ENCODE measurements around the gene BARD1.

The BARD1 gene

DNA sequence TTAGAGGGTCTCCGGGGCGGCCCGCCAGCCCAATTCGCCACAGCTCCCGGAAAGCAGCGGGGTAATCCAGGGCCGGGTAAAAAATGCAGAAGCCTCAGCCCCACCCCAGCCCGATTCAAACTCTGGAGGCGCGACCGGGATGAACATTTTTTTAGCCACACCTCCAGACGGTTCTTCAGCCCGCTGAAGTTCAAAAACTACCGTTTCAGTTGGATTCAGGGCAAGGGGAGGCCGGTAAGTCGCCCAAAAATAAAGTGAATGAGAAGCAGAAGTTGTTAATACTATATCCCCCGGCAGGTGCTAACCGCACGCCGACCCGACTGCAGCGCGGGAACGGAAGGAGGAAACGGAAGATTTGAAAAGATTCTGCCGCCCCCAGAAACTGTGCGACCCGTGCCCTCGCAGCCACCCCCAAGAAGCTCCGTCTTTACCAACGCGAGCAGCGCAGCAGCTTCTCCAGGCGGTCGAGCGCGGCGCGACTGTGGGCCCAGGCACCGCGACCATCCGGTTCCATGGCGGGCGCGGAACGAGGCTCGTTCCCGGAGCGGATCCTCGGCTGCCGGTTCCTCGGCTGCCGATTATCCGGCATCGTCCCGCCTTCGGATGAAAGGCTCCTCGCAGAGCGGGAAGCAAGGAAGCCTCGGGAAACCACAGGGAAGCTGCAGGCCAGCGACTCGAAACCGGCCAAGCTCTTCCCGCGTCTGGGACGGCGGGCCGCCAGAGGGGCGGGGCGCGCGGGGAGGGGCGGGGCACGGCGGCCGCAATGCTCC is at the start of gene BARD1:
Gene BARD1 (minus strand): TSS at position 703 of the 770 bp plus-strand sequence. CDS start 114 bp downstream, at position 589.
- H3K4me3 ChIP-seq = peak within 1 kb of the TSS; percentile 90
- H3K9me3 ChIP-seq = 0 out of 2 replicates have a peak, but pooled peaks cover 7% of the 10 kb centered on the region
- TF ChIP-seq Cebpa-rat (IDR thresholded peaks at IDR 0.05) = no peak
- H3K27ac ChIP-seq = peak within 1 kb of the TSS; percentile 93
- no peaks in the 10 kb centered on the region for H3K27me3 ChIP-seq
- H3K4me2 ChIP-seq = peak within 1 kb of the TSS; percentile 90
- H3K36me3 ChIP-seq = peaks cover 19% of the 10 kb centered on the region
- H3K4me1 ChIP-seq = peaks cover 34% of the 10 kb centered on the region
- peaks cover 46% of the 10 kb centered on the region for H4K20me1 ChIP-seq
- peak within 1 kb of the TSS; percentile 90 for H3K9ac ChIP-seq

DNA sequence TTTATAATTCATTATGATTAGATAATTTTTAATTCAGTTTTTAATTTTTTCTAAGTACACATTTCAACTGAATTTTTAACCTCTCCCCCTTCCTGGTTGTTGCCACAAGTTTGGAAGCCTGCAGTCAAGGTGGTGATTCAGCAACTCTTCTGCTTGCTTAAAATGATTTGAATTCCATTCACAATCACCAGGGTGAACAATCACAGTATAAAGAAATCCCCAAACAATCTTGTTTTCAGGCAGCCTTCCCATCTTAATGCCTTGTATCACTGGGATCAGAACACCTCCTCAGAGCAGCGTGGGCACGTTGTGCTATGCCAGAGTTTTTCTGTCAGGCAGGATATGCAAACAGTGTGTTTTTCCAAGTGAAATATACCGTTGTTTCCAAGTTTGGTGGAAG is 46.7 kb upstream of the BARD1 start:
- Histone ChIP-seq H4K20me1 (no peaks in the 10 kb centered on the region), H3K4me2 (no peak overlapping the region), H3K36me3 (no peaks in the 10 kb centered on the region), H3K4me3 (no peak overlapping the region), H3K9ac (no peak overlapping the region), H3K9me3 (no peaks in the 10 kb centered on the region), H3K27ac (no peak overlapping the region), H3K27me3 (no peaks in the 10 kb centered on the region), H3K4me1 (no peaks in the 10 kb centered on the region)
- no peak for TF ChIP-seq Cebpa-rat (IDR thresholded peaks at IDR 0.05)

DNA sequence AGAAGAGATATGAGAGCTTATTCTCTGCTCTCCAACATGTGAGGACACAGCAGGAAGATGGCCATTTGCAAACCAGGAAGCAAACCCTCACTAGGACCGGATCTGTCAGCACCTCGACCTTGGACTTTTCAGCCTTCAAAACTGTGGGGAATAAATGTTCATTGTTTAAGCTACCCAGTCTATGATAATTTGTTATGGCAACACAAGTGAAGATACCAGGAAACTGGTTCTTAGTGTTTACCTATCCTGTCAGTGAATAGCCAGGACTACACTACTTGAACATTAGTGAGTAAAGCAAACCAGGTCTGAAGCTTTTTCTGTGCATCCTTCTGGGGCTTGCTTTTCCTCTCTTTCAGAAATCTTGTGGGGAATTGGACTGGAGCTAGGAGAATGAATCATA is 44.4 kb upstream of the BARD1 start:
- TF ChIP-seq Cebpa-rat (IDR thresholded peaks at IDR 0.05) = no peak
- Histone ChIP-seq H4K20me1 (no peaks in the 10 kb centered on the region), H3K9ac (no peak overlapping the region)

DNA sequence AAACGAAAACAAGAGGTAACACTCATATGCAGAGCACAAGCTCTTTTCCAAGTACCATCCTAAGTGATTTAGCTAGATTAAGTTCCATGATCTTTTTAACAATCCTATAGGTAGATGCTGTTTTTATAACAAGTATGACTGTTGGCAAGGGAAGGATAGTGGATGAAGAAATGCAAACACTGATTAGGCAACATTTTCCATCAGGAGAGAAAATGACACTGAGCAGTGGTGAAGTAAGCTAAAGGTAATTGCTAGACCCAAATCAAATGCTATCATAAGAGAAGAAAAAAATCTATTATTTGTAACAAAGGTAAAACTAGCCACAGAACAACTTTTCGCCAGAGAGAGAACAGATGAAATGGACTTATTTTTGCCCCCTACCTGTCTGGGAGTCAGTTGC is 34.3 kb upstream of the BARD1 start:
- Histone ChIP-seq H3K4me1 (no peaks in the 10 kb centered on the region), H3K4me2 (no peak overlapping the region), H3K4me3 (no peak overlapping the region), H3K9me3 (peaks cover 8% of the 10 kb centered on the region), H3K36me3 (no peaks in the 10 kb centered on the region), H4K20me1 (no peaks in the 10 kb centered on the region), H3K27me3 (no peaks in the 10 kb centered on the region), H3K27ac (no peak overlapping the region), H3K9ac (no peak overlapping the region)
- TF ChIP-seq Cebpa-rat (IDR thresholded peaks at IDR 0.05) = no peak

More for the DNA sequence above, 44.4 kb upstream of the BARD1 start:
- Histone ChIP-seq H3K36me3 (no peaks in the 10 kb centered on the region), H3K27me3 (no peaks in the 10 kb centered on the region), H3K4me2 (no peak overlapping the region), H3K9me3 (no peaks in the 10 kb centered on the region), H3K4me1 (no peaks in the 10 kb centered on the region), H3K27ac (no peak overlapping the region), H3K4me3 (no peak overlapping the region)

DNA sequence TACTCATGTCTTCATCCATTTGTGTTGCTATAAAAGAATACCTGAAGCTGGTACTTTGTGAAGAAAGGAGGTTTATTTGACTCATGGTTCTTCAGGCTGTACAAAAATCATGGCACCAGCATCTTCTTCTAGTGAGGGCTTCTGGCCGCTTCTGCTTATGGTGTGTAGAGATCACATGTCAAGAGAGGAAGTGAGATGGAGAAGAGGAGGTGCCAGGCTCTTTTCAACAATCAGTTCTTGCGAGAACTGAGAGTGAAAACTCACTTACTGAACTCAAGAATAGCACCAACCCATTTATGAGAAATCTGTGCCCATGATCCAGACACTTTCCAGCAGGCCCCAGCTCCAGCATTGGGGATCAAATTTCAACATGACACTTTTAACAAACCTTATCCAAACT is 30.0 kb upstream of the BARD1 start:
- no peak overlapping the region for H3K4me3 ChIP-seq
- no peak overlapping the region for H3K9ac ChIP-seq
- H3K4me1 ChIP-seq = no peaks in the 10 kb centered on the region
- no peak overlapping the region for H3K4me2 ChIP-seq
- no peak overlapping the region for H3K27ac ChIP-seq
- H3K27me3 ChIP-seq = no peaks in the 10 kb centered on the region
- H3K36me3 ChIP-seq = no peaks in the 10 kb centered on the region
- H4K20me1 ChIP-seq = no peaks in the 10 kb centered on the region
- H3K9me3 ChIP-seq = peaks cover 8% of the 10 kb centered on the region
- TF ChIP-seq Cebpa-rat (IDR thresholded peaks at IDR 0.05) = no peak

DNA sequence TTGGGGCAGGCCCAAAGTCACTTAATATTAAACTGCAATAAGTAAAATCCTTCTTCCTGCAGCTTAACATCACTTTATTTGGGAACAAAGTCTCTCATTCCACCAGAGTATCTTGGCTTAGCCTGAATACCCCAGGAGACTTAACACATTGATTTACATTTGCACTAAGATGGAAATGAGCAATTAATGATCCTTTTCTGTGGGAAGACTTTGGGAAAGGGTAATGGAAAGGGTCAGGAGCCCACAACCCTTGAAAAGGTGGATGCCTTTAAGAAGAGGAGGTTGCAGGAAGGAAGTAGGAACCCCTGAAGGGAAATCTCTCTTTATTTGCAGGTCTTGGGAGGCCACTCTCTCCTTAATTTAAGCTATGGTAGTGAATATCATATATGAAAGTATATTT is 28.0 kb upstream of the BARD1 start:
- no peaks in the 10 kb centered on the region for H3K36me3 ChIP-seq
- no peak for TF ChIP-seq Cebpa-rat (IDR thresholded peaks at IDR 0.05)
- H3K4me1 ChIP-seq = no peaks in the 10 kb centered on the region
- no peak overlapping the region for H3K27ac ChIP-seq
- peaks cover 8% of the 10 kb centered on the region for H3K9me3 ChIP-seq
- H3K27me3 ChIP-seq = no peaks in the 10 kb centered on the region
- no peak overlapping the region for H3K4me2 ChIP-seq
- H3K4me3 ChIP-seq = no peak overlapping the region
- no peaks in the 10 kb centered on the region for H4K20me1 ChIP-seq
- no peak overlapping the region for H3K9ac ChIP-seq

DNA sequence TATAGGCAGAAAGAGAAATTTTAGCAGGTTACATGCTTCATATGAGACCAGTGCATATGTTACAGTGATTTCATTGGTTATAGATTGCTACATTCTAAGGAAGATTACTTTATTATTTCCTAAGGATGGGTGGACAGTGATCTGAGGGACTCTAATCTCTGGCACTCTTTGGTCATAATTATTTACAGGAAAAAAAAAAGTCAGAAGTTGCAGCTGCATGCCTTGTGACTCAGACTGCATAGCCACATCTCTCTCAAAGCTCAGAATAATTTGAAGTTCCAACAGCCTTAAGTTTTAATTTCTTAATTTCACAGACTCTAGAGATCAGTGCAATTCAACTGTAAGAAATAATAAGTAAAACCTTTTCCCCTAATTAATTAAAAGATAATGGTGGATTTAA is 27.1 kb upstream of the BARD1 start:
- Histone ChIP-seq H3K4me2 (no peak overlapping the region), H3K4me1 (no peaks in the 10 kb centered on the region), H3K27me3 (no peaks in the 10 kb centered on the region), H3K4me3 (no peak overlapping the region), H4K20me1 (no peaks in the 10 kb centered on the region), H3K9me3 (peaks cover 8% of the 10 kb centered on the region), H3K9ac (no peak overlapping the region), H3K27ac (no peak overlapping the region), H3K36me3 (no peaks in the 10 kb centered on the region)
- TF ChIP-seq Cebpa-rat (IDR thresholded peaks at IDR 0.05) = no peak

DNA sequence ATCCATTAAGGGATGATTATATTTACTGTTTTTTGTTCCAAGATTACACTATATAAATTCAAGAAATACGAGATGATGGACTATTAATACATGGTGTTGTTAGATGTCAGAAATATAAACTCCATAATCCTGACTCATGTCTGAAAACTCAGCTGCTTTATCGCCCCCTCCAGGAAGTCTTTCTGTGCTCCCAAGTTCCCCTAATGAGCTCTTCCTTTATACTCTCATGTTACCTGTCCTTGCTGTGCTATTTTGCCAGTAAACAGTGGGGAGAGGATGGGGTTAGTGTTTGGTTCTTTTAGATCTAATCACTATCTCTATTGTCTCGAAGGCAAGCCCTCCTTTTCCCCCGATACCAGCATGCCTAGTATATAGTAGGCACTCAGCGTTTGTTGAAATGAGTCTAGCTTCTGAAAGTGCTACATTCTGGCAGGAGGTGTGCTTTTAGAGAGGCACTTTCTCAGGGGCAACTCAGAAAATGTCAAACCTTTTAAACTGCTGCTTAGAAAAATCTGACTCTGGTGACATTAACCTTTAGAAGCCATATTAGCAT is 21.4 kb upstream of the BARD1 start:
- Histone ChIP-seq H3K4me1 (no peaks in the 10 kb centered on the region), H4K20me1 (no peaks in the 10 kb centered on the region), H3K27ac (no peak overlapping the region), H3K27me3 (no peaks in the 10 kb centered on the region), H3K9ac (no peak overlapping the region), H3K4me2 (no peak overlapping the region), H3K36me3 (no peaks in the 10 kb centered on the region), H3K9me3 (no peaks in the 10 kb centered on the region), H3K4me3 (no peak overlapping the region)
- no peak for TF ChIP-seq Cebpa-rat (IDR thresholded peaks at IDR 0.05)

DNA sequence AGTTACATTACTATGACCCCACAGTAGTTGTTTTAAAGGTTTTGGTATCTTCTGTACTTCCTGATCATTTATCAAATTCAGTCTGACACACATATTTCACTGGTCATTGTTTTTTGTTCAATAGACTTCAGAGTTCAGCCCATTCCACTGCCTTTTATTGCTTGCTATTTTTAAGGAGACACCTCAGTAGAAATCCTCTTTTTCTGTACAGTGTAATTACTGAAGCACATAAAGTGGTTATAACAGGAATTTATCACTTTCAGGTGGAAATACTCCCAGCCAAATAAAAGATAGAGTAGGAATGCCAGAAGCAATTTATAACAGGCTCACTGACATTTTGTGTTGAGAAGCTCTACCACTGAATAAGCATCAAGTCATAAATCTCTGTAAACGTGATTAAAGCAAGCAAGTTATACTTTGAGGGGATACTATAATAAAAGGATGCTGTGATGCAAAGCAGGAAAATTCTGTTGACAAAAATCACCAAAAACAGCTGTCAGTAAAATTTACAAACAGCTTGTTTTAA is 6.6 kb upstream of the BARD1 start:
- no peaks in the 10 kb centered on the region for H4K20me1 ChIP-seq
- no peak for TF ChIP-seq Cebpa-rat (IDR thresholded peaks at IDR 0.05)
- no peaks in the 10 kb centered on the region for H3K27me3 ChIP-seq
- no peaks in the 10 kb centered on the region for H3K36me3 ChIP-seq
- H3K27ac ChIP-seq = no peak overlapping the region
- no peaks in the 10 kb centered on the region for H3K9me3 ChIP-seq
- no peak overlapping the region for H3K4me2 ChIP-seq
- H3K4me1 ChIP-seq = peaks cover 1% of the 10 kb centered on the region
- no peak overlapping the region for H3K9ac ChIP-seq
- H3K4me3 ChIP-seq = no peak overlapping the region

DNA sequence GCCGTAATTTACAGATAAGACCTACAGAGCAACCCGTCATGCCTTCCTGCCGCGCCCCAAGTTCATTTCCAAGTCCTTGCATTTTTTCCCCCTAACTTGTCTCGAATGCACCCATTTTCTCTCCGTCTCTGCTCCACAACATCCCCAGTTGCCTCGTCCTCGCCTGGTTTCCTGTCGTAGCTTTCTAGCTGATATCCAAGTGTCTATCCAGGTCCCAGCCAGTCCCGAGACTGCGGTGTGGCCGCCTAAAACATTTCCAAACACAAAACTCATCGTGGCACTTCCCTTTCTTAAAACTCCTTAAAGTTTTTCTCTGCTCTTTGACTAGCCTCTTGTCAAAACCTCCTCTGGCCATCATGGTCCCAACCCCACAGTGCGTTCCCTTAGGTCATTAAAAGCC is 1.2 kb upstream of the BARD1 start:
- no peaks in the 10 kb centered on the region for H3K9me3 ChIP-seq
- H3K9ac ChIP-seq = peak overlapping the region; percentile 85
- peak overlapping the region; percentile 90 for H3K4me3 ChIP-seq
- TF ChIP-seq Cebpa-rat (IDR thresholded peaks at IDR 0.05) = no peak
- H3K27me3 ChIP-seq = no peaks in the 10 kb centered on the region
- peak overlapping the region; percentile 81 for H3K27ac ChIP-seq
- peaks cover 33% of the 10 kb centered on the region for H4K20me1 ChIP-seq
- peak overlapping the region; percentile 90 for H3K4me2 ChIP-seq
- H3K4me1 ChIP-seq = peaks cover 30% of the 10 kb centered on the region
- peaks cover 6% of the 10 kb centered on the region; the same call in 1 of the 2 replicates for H3K36me3 ChIP-seq
